Epithelial cell of esophagus (primary cell): ENCODE results near the gene ATP1A3.

ENCODE experiments used
- DNase-seq: peaks from one replicate; pipeline ENCODE4 v3.0.0; 2010; ENCODE audit warnings: low read depth
- H3K4me3 ChIP-seq: 2 replicates; pipeline ENCODE4 v1.5.1; 2011; ENCODE audit warnings: mild to moderate bottlenecking, low read length, control low read depth
- CTCF ChIP-seq: IDR thresholded peaks from 2 replicates; pipeline ENCODE4 v1.5.1; 2011; ENCODE audit warnings: low read depth, mild to moderate bottlenecking, low read length, control low read depth, inconsistent platforms; ENCODE audit not compliant: insufficient read depth; ENCODE audit errors: missing control alignments

Gene ATP1A3

GRCh38 chr19:41991025-41991424, 3.0 kb downstream of the ATP1A3 start:
- no peak for DNase-seq
- no peak overlapping the region for H3K4me3 ChIP-seq
- no peak for TF ChIP-seq CTCF

- TF ChIP-seq CTCF: no peak
- no peak overlapping the region for H3K4me3 ChIP-seq
- DNase-seq: no peak
Observed at GRCh38 chr19:41990615-41991014, 3.4 kb downstream of the ATP1A3 start.

- TF ChIP-seq CTCF: no peak
- no peak for DNase-seq
Observed at GRCh38 chr19:41990028-41990427, 4.0 kb downstream of the ATP1A3 start.

GRCh38 chr19:41988947-41989346, 5.1 kb downstream of the ATP1A3 start:
- H3K4me3 ChIP-seq: no peak overlapping the region
- DNase-seq: no peak
- TF ChIP-seq CTCF: no peak

More at GRCh38 chr19:41990028-41990427, 4.0 kb downstream of the ATP1A3 start:
- H3K4me3 ChIP-seq: no peak overlapping the region

GRCh38 chr19:41987141-41987860, 6.7 kb downstream of the ATP1A3 start:
- TF ChIP-seq CTCF: no peak
- no peak overlapping the region for H3K4me3 ChIP-seq
- no peak for DNase-seq

GRCh38 chr19:41984961-41985360, 9.1 kb downstream of the ATP1A3 start:
- TF ChIP-seq CTCF: no peak
- no peak overlapping the region for H3K4me3 ChIP-seq
- no peak for DNase-seq

- H3K4me3 ChIP-seq: no peak overlapping the region
- no peak for DNase-seq
- TF ChIP-seq CTCF: no peak
Observed at GRCh38 chr19:41981724-41982123, 12.3 kb downstream of the ATP1A3 start.
